ENCODE measurements around the gene VEPH1.

GRCh38 chr3:157463816-157464215, 39.4 kb downstream of the VEPH1 start:
- no peak for TF ChIP-seq CTCF (IDR thresholded peaks at IDR 0.05)
- TF ChIP-seq EZH2 (IDR thresholded peaks at IDR 0.05; ENCODE audit: borderline replicate concordance, insufficient read depth, low read depth, low read length, poor library complexity, severe bottlenecking): no peak

All from B cell (primary cell).